Measurements from ENCODE around the gene GPRIN3. TPM values are rescaled to one million over a fixed set of nuclear protein-coding genes. Genes with fewer than 3 reads are reported as not detected.

The GPRIN3 gene
- total RNA-seq, 1 experiment from 2014 or later, result 0.48 TPM

- H3K4me1 ChIP-seq (ENCODE audit: insufficient read depth, low read length), result no peaks in the 10 kb centered on the region
- peaks cover 0 to 4% (median 0%) of the 10 kb centered on the region in 3 experiments; a peak in 1 of 7 replicates for H3K36me3 Mint-ChIP-seq (ENCODE audit: insufficient read depth in 1 of 3, low read depth in 3 of 3)
- H3K56ac ChIP-seq (ENCODE audit: insufficient read length, low read depth, low read length), result no peak overlapping the region
- WGBS (ENCODE audit: extremely low coverage, insufficient read length, low lambda C conversion rate), result no CpG with 5 or more reads among the region's 2 CpGs
- no peak overlapping the region for H3K14ac ChIP-seq (ENCODE audit: insufficient read depth, low read length)
- no peak overlapping the region for H3K27ac Mint-ChIP-seq
- no peak overlapping the region for H2BK15ac ChIP-seq (ENCODE audit: low read depth, low read length)
- no peak overlapping the region for H2AK5ac ChIP-seq (ENCODE audit: insufficient read length, low read length)
- H3K23ac ChIP-seq (ENCODE audit: insufficient read length, low read depth, low read length), result no peak overlapping the region
- H4K91ac ChIP-seq (ENCODE audit: insufficient read length, low read depth, low read length), result no peak overlapping the region
- H2BK12ac ChIP-seq (ENCODE audit: insufficient read length, low read depth, low read length), result no peak overlapping the region
- H4K20me1 ChIP-seq (ENCODE audit: control insufficient read depth, insufficient read depth, insufficient read length), result no peaks in the 10 kb centered on the region
- no peak for TF ChIP-seq CTCF (conservative IDR thresholded peaks at IDR 0.05)
- H3K79me1 ChIP-seq (ENCODE audit: insufficient read depth, low read depth, low read length, poor library complexity, severe bottlenecking), result no peaks in the 10 kb centered on the region
- H2AFZ ChIP-seq (ENCODE audit: low read length), result no peak overlapping the region
- H3K18ac ChIP-seq (ENCODE audit: insufficient read length, low read depth, low read length), result no peak overlapping the region
- H3K79me2 ChIP-seq (ENCODE audit: insufficient read depth, low read length), result no peaks in the 10 kb centered on the region
- no peak overlapping the region for H3K27ac ChIP-seq (ENCODE audit: insufficient read length, low read depth, low read length)
- H3K9me3 Mint-ChIP-seq, result peaks cover 0 to 12% of the 10 kb centered on the region in 2 experiments; a peak in 4 of 5 replicates
- H2BK120ac ChIP-seq (ENCODE audit: low read depth, low read length, poor library complexity, severe bottlenecking), result no peak overlapping the region
- H3K4me3 Mint-ChIP-seq, result no peak overlapping the region
- no peak overlapping the region for H2BK20ac ChIP-seq (ENCODE audit: low read depth, low read length, poor library complexity, severe bottlenecking)
- H3K23me2 ChIP-seq (ENCODE audit: insufficient read length, low read depth, low read length, poor library complexity, severe bottlenecking), result no peaks in the 10 kb centered on the region
- H3K27me3 ChIP-seq (ENCODE audit: insufficient read depth, low read length), result no peaks in the 10 kb centered on the region
- no peaks in the 10 kb centered on the region for H3K9me3 ChIP-seq (ENCODE audit: control insufficient read depth, low read depth, low read length)
- no peak for DNase-seq
- no peak overlapping the region for H3K4ac ChIP-seq (ENCODE audit: low read depth, low read length)
- H3K9ac ChIP-seq (ENCODE audit: extremely low read depth, insufficient read length, low read length), result no peak overlapping the region
- no peak overlapping the region for H3K4me2 ChIP-seq (ENCODE audit: insufficient read depth, insufficient read length, low read length)
- H2BK5ac ChIP-seq (ENCODE audit: insufficient read length, low read length), result no peak overlapping the region
- peaks cover 8% of the 10 kb centered on the region for H3K27me3 Mint-ChIP-seq (ENCODE audit: low read depth)
- no peaks in the 10 kb centered on the region for H3K4me1 Mint-ChIP-seq
- H4K5ac ChIP-seq (ENCODE audit: insufficient read length, low read depth, low read length), result no peak overlapping the region
- no peak overlapping the region for H3T11ph ChIP-seq (ENCODE audit: low read length)
- H4K8ac ChIP-seq (replicated peaks; ENCODE audit: insufficient read length, low read depth, low read length), result no peak overlapping the region
Observed at GRCh38 chr4:89351201-89351600, 43.6 kb upstream of the GPRIN3 start.

All from H9 (cell line).